ENCODE measurements around the gene DTL.

DTL gene

GRCh38 chr1:212142883-212143530, 107.5 kb downstream of the DTL start:
- no peak for DNase-seq (ENCODE audit: low read depth in 2 of 2)
- TF ChIP-seq CTCF (IDR thresholded peaks at IDR 0.05; ENCODE audit: low read depth, low read length), result no peak
- no peak overlapping the region for H3K4me3 ChIP-seq (replicated peaks in 1 of 2; ENCODE audit: low read depth in 2 of 2, low read length in 2 of 2)

GRCh38 chr1:212147581-212148033, 112.1 kb downstream of the DTL start:
- no peak overlapping the region for H3K4me3 ChIP-seq (replicated peaks in 1 of 2; ENCODE audit: low read depth in 2 of 2, low read length in 2 of 2)
- DNase-seq (ENCODE audit: low read depth in 2 of 2), result no peak
- no peak for TF ChIP-seq CTCF (IDR thresholded peaks at IDR 0.05; ENCODE audit: low read depth, low read length)

GRCh38 chr1:212149566-212149965, 114.0 kb downstream of the DTL start:
- no peak for TF ChIP-seq CTCF (IDR thresholded peaks at IDR 0.05; ENCODE audit: low read depth, low read length)
- no peak for DNase-seq (ENCODE audit: low read depth in 2 of 2)
- H3K4me3 ChIP-seq (replicated peaks in 1 of 2; ENCODE audit: low read depth in 2 of 2, low read length in 2 of 2), result no peak overlapping the region

GRCh38 chr1:212152308-212152693, 116.8 kb downstream of the DTL start:
- peak in 1 of 2 donors; percentile 31 for DNase-seq (ENCODE audit: low read depth in 2 of 2)
- no peak for TF ChIP-seq CTCF (IDR thresholded peaks at IDR 0.05; ENCODE audit: low read depth, low read length)
- H3K4me3 ChIP-seq (replicated peaks in 1 of 2; ENCODE audit: low read depth in 2 of 2, low read length in 2 of 2), result no peak overlapping the region

GRCh38 chr1:212152869-212153268, 117.3 kb downstream of the DTL start:
- no peak for TF ChIP-seq CTCF (IDR thresholded peaks at IDR 0.05; ENCODE audit: low read depth, low read length)
- no peak for DNase-seq (ENCODE audit: low read depth in 2 of 2)
- H3K4me3 ChIP-seq (replicated peaks in 1 of 2; ENCODE audit: low read depth in 2 of 2, low read length in 2 of 2), result no peak overlapping the region

GRCh38 chr1:212153635-212154034, 118.1 kb downstream of the DTL start:
- DNase-seq (ENCODE audit: low read depth in 2 of 2), result no peak
- no peak for TF ChIP-seq CTCF (IDR thresholded peaks at IDR 0.05; ENCODE audit: low read depth, low read length)
- no peak overlapping the region for H3K4me3 ChIP-seq (replicated peaks in 1 of 2; ENCODE audit: low read depth in 2 of 2, low read length in 2 of 2)
